ENCODE results near the gene OR10D3. TPM values are rescaled to one million over a fixed set of nuclear protein-coding genes. Genes with fewer than 3 reads are reported as not detected.
"Not testable (repeated sequence)": the region's sequence is repeated elsewhere in the genome, so short reads cannot be mapped to it uniquely, and the experiment has no call there.

OR10D3 gene, protein sequence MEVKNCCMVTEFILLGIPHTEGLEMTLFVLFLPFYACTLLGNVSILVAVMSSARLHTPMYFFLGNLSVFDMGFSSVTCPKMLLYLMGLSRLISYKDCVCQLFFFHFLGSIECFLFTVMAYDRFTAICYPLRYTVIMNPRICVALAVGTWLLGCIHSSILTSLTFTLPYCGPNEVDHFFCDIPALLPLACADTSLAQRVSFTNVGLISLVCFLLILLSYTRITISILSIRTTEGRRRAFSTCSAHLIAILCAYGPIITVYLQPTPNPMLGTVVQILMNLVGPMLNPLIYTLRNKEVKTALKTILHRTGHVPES
- not detected for total RNA-seq

DNA sequence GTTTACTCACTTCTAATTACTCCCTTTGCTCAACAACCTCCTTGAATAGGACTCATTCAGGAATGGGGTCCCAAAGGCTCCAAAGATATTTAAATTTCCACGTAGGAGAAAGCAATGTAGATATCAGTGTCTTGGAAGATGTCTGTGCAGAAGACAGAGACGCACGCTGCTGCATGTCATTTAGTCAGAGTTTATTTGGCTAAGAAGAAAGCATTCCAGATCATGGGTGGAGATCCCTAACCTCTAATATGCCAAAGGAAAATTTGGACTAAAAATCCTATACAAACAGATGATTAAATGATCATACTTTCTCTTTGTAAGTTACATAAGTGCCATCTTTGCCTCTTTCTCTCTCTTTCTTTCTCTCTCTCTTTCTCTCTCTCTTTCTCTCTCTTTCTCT is at the start of gene OR10D3:
Gene OR10D3 (plus strand): TSS at position 278 of the 400 bp plus-strand sequence. CDS start 1,925 bp downstream, outside the sequence.
- Mint-ChIP-seq H3K4me1 (ENCODE audit: low read depth) (no peaks in the 10 kb centered on the region), H3K27ac (no peak within 1 kb of the TSS), H3K4me3 (no peak within 1 kb of the TSS), H3K9me3 (no peaks in the 10 kb centered on the region), H3K36me3 (no peaks in the 10 kb centered on the region), H3K27me3 (peaks cover 14% of the 10 kb centered on the region)
- ChIA-PET CTCF (no interaction called here), POLR2A (no interaction called here)
- no peak for DNase-seq
- intact Hi-C loops (cut with micrococcal nuclease): no loop called here

DNA sequence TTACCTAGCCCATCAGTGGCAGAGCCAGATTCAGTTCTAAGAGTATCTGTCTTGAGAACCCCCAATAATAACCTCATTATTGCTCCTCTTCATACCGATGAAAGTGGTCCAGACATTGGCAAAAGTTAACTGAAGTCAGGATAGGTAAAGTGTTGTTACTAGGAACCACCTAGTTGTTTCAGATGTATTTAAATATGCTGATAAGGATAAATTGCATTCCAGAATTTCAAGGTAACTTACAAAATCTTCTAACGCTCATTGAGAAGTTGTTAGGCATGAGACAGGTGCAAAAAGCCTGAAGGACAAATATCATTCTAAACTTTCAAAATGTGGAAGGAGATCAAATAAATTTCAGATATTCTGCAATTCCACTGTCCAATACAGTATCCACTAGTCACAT is 40.1 kb upstream of the OR10D3 start:
- Mint-ChIP-seq H3K4me1 (ENCODE audit: low read depth) (no peaks in the 10 kb centered on the region), H3K4me3 (no peak overlapping the region), H3K36me3 (peaks cover 16% of the 10 kb centered on the region), H3K9me3 (peaks cover 8% of the 10 kb centered on the region), H3K27ac (no peak overlapping the region), H3K27me3 (no peaks in the 10 kb centered on the region)
- CTCF ChIA-PET: no interaction called here
- POLR2A ChIA-PET: no interaction called here
- intact Hi-C loops (cut with micrococcal nuclease): no loop called here
- no peak for DNase-seq

DNA sequence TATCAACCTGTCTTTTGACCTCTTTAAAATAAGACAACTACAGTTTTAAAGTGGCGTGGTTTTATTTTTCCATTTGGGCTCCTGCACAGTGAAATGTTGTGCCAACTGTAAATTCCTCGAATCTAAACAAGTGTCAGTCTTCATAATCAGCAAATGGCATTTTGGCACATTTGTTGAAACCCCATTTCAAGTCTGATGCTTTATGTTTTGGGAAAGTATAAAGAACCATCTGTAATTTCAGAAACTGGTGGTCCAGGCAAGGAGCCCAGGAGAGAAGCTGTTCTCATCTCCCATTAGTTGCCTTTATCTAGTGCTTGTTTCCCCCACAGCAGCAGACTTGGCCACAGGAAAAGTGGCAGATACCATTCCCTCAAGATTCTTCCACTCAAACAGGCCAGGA is 35.2 kb upstream of the OR10D3 start:
- no peaks in the 10 kb centered on the region for H3K27me3 Mint-ChIP-seq
- no peaks in the 10 kb centered on the region for H3K9me3 Mint-ChIP-seq
- no peak overlapping the region for H3K27ac Mint-ChIP-seq
- ChIA-PET CTCF (no interaction called here), POLR2A (no interaction called here)
- no peak overlapping the region for H3K4me3 Mint-ChIP-seq
- H3K36me3 Mint-ChIP-seq: no peaks in the 10 kb centered on the region
- no peak for DNase-seq
- intact Hi-C loops (cut with micrococcal nuclease): no loop called here
- no peaks in the 10 kb centered on the region for H3K4me1 Mint-ChIP-seq (ENCODE audit: low read depth)

DNA sequence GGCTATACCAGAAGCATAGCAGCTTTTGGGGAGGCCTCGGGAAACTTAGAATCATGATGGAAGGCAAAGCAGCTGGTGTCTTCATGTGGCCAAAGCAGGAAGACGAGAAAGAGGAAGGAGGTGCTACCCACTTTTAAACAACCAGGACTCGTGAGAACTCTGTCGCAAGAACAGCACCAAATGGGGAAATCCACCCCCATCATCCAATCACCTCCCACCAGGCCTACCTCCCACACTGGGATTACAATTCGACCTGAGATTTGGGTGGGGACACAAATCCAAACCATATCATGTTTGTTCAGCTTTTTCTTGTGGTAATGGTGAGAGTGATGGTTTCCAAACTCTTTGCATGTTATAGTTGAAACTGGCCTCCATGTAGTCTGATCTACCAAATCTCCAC is 32.5 kb upstream of the OR10D3 start:
- Mint-ChIP-seq H3K27ac (no peak overlapping the region), H3K4me1 (ENCODE audit: low read depth) (no peaks in the 10 kb centered on the region), H3K36me3 (no peaks in the 10 kb centered on the region), H3K27me3 (no peaks in the 10 kb centered on the region), H3K4me3 (no peak overlapping the region), H3K9me3 (no peaks in the 10 kb centered on the region)
- CTCF ChIA-PET: interaction anchor here (1.3 kb wide), 1 partner anchor 79 kb away, joined by 3 read pairs; no protein-coding TSS in a partner anchor
- intact Hi-C loops (cut with micrococcal nuclease): no loop called here
- POLR2A ChIA-PET: no interaction called here
- no peak for DNase-seq

DNA sequence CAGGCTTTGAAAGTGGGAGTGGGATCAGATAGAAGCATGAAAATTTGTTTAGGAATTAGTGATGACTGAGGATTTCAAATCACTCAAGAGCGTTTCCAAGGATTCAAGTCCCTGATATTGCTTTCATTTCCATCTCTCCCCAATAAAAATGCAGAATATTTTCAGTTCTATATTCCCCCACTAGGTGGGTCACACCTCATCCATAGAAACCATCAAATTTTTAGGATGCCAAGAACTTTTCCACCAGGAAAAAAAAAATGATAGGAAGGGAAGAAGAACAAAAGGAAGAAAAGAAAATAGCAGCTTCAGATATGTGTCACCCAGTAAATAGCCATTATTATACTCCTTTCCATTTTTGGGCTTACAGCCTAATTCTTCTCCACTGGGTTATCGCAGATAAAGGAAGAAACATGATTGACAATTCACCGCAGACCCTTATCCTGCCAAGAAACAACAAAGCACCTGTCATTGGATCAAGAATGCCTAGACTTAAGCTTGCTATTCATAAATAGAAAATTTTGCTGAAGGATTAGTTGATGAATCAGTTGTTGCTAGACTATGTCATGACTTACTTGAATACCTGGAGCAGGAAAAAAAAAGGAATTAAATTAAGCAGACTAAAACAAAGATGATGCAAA is 30.3 kb upstream of the OR10D3 start:
- POLR2A ChIA-PET: interaction anchor here (0.6 kb wide), 1 partner anchor 1318 kb away, joined by 3 read pairs; no protein-coding TSS in a partner anchor
- Mint-ChIP-seq H3K4me1 (ENCODE audit: low read depth) (no peaks in the 10 kb centered on the region), H3K9me3 (no peaks in the 10 kb centered on the region), H3K36me3 (no peaks in the 10 kb centered on the region), H3K27me3 (peaks cover 2% of the 10 kb centered on the region), H3K27ac (no peak overlapping the region), H3K4me3 (no peak overlapping the region)
- no peak for DNase-seq
- intact Hi-C loops (cut with micrococcal nuclease): no loop called here
- CTCF ChIA-PET: no interaction called here

DNA sequence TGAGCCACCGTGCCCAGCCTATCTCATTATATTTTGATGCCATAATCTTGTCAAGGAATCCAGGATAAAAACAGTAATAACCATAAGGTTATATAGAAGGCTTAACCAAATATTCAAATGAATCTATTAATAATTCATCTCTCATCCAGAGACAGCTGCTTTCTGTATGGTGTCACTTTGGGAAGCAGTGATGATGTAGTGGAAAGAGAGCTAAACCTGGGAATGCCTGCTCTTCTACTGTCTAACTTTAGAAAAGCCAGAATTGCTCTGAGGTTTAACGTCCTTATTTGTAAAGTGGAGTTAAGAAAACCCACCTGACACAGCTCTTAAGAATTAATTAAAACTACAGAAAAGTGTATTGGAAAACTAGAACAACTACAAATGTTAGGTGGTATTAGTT is 29.3 kb upstream of the OR10D3 start:
- H3K27me3 Mint-ChIP-seq: peaks cover 7% of the 10 kb centered on the region
- no peak overlapping the region for H3K4me3 Mint-ChIP-seq
- H3K9me3 Mint-ChIP-seq: no peaks in the 10 kb centered on the region
- POLR2A ChIA-PET: interaction anchor here (0.6 kb wide), 1 partner anchor 1317 kb away, joined by 3 read pairs; no protein-coding TSS in a partner anchor
- CTCF ChIA-PET: no interaction called here
- H3K4me1 Mint-ChIP-seq (ENCODE audit: low read depth): no peaks in the 10 kb centered on the region
- no peak for DNase-seq
- intact Hi-C loops (cut with micrococcal nuclease): no loop called here
- no peaks in the 10 kb centered on the region for H3K36me3 Mint-ChIP-seq
- H3K27ac Mint-ChIP-seq: no peak overlapping the region

DNA sequence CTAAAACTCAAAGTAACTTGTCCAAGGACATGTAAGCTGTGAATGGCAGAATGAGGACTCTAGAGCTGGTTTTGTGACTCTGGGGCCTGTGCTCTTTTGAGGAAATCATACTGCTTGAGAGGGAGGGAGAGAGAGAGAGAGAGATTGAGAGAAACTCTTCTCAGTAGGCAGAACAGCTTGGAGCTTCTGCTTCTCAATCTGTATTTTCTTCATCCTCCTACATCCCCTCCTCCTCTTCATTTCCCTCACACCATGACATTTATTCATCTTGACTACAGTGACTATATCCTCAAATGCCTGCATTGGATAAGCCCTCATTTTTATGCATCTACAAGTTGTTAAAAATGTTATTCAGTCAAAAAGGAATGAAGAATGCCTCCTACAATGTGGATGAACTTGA is 23.7 kb upstream of the OR10D3 start:
- no peak for DNase-seq
- no peak overlapping the region for H3K27ac Mint-ChIP-seq
- H3K9me3 Mint-ChIP-seq: no peaks in the 10 kb centered on the region
- no peak overlapping the region for H3K4me3 Mint-ChIP-seq
- ChIA-PET POLR2A (no interaction called here), CTCF (no interaction called here)
- intact Hi-C loops (cut with micrococcal nuclease): no loop called here
- no peaks in the 10 kb centered on the region for H3K36me3 Mint-ChIP-seq
- H3K27me3 Mint-ChIP-seq: peaks cover 12% of the 10 kb centered on the region
- no peaks in the 10 kb centered on the region for H3K4me1 Mint-ChIP-seq (ENCODE audit: low read depth)

DNA sequence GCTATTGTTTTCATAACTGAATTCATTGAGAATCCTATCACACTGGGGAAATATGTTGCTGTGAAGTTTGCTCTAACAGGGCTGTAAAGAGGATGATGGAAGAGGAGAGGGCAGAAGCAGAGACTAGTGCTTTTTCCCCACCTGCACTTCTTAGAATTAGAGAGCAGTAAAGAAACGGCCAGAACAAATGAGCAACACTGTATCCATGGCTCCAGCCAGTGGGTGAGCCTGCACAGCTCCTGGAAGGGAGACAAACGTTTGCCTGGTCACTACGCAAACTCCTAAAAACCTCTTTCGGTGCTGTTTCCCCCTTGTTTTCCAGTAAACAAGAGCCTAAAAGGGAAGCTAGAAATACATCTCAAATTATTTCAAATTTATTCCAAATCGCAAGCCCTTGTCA is 22.2 kb upstream of the OR10D3 start:
- Mint-ChIP-seq H3K9me3 (no peaks in the 10 kb centered on the region), H3K27me3 (peaks cover 12% of the 10 kb centered on the region), H3K4me1 (ENCODE audit: low read depth) (no peaks in the 10 kb centered on the region), H3K4me3 (no peak overlapping the region), H3K36me3 (no peaks in the 10 kb centered on the region), H3K27ac (no peak overlapping the region)
- ChIA-PET POLR2A (no interaction called here), CTCF (no interaction called here)
- intact Hi-C loops (cut with micrococcal nuclease): no loop called here
- DNase-seq: no peak

DNA sequence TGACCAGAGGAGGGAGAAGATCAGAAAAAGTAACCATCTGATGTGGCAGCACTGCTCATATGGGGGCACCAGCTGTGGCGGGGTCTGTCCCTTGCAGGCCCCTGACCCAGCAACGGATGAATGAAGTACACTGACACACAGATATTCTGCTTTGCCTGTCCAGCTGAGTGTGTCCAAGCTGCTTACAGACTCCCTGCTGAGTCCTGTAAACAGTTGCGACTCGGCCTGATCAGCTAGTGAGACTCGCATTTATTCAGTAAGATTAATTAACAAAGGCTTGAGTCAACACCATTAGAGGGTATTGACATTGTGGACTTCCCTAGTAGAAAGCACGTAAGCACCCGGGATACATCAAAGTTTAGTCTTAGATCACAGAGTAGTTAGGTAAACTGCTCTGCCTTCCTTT is 15.3 kb upstream of the OR10D3 start:
- peaks cover 8% of the 10 kb centered on the region for H3K27me3 Mint-ChIP-seq
- no peaks in the 10 kb centered on the region for H3K9me3 Mint-ChIP-seq
- ChIA-PET POLR2A (no interaction called here), CTCF (no interaction called here)
- H3K36me3 Mint-ChIP-seq: no peaks in the 10 kb centered on the region
- no peaks in the 10 kb centered on the region for H3K4me1 Mint-ChIP-seq (ENCODE audit: low read depth)
- DNase-seq: no peak
- H3K27ac Mint-ChIP-seq: no peak overlapping the region
- intact Hi-C loops (cut with micrococcal nuclease): no loop called here
- H3K4me3 Mint-ChIP-seq: no peak overlapping the region

DNA sequence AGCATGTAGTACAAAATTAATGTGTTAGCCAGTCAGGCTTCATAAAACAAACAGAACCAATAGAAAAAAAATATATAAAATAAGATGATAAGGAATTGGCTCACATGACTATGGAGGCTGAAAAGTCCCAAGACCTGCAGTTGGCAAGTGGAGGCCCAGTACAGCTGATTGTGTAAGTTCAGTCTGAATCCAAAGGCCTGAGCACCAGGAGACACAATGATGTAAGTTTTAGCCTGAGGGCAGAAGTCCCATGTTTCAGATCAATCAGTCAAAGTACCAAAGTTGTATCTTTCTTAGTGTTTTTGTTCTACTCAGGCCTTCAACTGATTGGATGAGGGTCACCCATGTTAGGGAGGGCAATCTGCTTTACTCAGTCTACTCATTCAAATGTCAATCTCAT is 14.3 kb upstream of the OR10D3 start:
- no peaks in the 10 kb centered on the region for H3K4me1 Mint-ChIP-seq (ENCODE audit: low read depth)
- H3K27me3 Mint-ChIP-seq: peaks cover 7% of the 10 kb centered on the region
- POLR2A ChIA-PET: no interaction called here
- CTCF ChIA-PET: no interaction called here
- H3K9me3 Mint-ChIP-seq: no peaks in the 10 kb centered on the region
- DNase-seq: no peak
- no peaks in the 10 kb centered on the region for H3K36me3 Mint-ChIP-seq
- no peak overlapping the region for H3K27ac Mint-ChIP-seq
- no peak overlapping the region for H3K4me3 Mint-ChIP-seq
- intact Hi-C loops (cut with micrococcal nuclease): no loop called here

DNA sequence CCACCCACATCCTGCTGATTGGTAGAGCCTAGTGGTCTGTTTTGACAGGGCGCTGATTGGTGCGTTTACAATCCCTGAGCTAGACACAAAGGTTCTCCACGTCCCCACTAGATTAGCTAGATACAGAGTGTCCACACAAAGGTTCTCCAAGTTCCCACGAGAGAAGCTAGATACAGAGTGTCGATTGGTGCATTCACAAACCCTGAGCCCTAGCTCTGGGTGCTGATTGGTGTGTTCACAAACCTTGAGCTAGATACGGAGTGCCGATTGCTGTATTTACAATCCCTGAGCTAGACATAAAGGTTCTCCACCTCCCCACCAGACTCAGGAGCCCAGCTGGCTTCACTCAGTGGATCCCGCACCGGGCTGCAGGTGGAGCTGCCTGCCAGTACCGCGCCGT is 12.8 kb upstream of the OR10D3 start:
- DNase-seq; H3K9me3 Mint-ChIP-seq; H3K36me3 Mint-ChIP-seq; H3K4me3 Mint-ChIP-seq; H3K27me3 Mint-ChIP-seq; H3K27ac Mint-ChIP-seq; intact Hi-C loops (cut with micrococcal nuclease); CTCF ChIA-PET; H3K4me1 Mint-ChIP-seq (ENCODE audit: low read depth); POLR2A ChIA-PET: not testable (repeated sequence)

DNA sequence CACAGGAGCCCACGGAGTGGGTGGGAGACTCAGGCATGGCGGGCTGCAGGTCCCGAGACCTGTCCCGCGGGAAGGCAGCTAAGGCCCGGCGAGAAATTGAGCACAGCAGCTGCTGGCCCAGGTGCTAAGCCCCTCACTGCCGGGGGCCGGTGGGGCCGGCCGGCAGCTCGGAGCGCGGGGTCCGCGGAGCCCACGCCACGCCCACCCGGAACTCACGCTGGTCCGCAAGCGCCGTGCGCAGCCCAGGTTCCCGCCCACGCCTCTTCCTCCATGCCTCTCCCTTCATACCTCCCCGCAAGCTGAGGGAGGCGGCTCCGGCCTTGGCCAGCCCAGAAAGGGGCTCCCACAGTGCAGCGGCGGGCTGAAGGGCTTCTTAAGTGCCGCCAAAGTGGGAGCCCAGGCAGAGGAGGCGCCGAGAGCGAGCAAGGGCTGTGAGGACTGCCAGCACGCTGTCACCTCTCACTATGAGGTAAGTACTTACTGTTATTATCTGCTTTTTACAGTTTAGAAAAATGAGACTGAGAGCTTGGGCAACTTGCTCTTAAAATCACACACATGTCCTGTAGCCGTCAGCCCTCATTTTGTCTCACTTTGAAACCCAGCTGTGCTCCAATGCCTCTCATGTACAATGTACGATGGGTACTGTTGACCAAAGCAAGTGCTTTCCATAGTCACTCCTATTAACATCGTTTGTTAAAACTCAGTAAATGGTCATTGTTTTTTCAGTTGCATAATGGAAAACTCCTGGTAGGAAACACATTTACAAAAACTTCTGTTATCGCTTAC is 12.2 kb upstream of the OR10D3 start:
- no peak overlapping the region for H3K27ac Mint-ChIP-seq
- peaks cover 7% of the 10 kb centered on the region for H3K27me3 Mint-ChIP-seq
- intact Hi-C loops (cut with micrococcal nuclease): no loop called here
- no peaks in the 10 kb centered on the region for H3K9me3 Mint-ChIP-seq
- POLR2A ChIA-PET: no interaction called here
- H3K4me1 Mint-ChIP-seq (ENCODE audit: low read depth): no peaks in the 10 kb centered on the region
- no peaks in the 10 kb centered on the region for H3K36me3 Mint-ChIP-seq
- CTCF ChIA-PET: interaction anchor here (1.0 kb wide), 1 partner anchor 102 kb away, joined by 4 read pairs; no protein-coding TSS in a partner anchor
- no peak for DNase-seq
- no peak overlapping the region for H3K4me3 Mint-ChIP-seq

Data from activated CD4-positive, alpha-beta memory T cell treated with anti-CD3 and anti-CD28 coated beads for 36 hours (primary cell).